Measurements from ENCODE around the gene PDE11A. TPM values are rescaled to one million over a fixed set of nuclear protein-coding genes. Genes with fewer than 3 reads are reported as not detected.
A peak's percentile ranks its signal among the peaks of the same experiment; 100 is the strongest.
"Not testable (repeated sequence)": the region's sequence is repeated elsewhere in the genome, so short reads cannot be mapped to it uniquely, and the experiment has no call there.

PDE11A gene
- total RNA-seq, 1 donor from 2014 or later: under 0.01 TPM

DNA sequence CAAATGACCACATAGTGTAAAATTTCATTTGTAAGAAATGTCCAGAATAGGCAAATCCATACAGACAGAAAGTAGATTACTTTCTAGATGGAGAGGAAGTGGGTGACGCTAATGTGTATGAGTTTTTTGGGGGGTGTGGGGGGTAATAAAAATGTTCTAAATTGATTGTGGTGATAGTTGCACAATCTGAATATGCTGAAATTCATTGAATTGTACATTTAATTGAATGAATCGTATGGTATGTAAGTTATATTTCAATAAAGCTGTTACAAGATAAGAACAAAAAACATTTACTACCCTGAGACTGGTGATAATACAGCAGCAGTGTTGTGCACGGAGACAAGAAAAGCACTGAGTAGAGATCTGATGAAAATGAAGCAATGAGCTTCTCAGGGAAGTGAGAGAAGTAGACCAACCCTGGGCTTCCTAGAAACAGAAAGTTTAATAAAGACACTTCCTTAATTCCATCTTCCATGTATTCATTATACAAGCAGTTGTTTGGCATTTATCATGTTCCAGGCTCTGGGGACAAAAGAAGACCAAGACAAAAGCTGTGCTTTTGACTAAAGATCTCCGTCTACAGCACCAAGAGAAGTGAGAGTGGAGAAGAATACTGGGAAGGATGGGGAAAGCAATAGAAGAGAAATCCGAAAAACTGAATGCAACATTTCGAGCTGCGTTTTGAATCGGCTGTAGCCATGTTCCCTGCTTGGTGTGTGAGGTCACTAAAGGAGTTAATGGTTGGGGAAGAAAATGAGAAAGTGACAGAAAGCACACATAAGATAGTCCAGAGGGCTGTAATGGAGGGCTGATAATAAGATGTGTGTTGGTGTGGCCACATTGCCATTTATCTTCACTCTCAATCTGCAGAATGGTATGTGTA is 1.8 kb upstream of the PDE11A start:
- peak in 1 of 2 donors; percentile 3 for DNase-seq (ENCODE audit: low read depth in 2 of 2)

DNA sequence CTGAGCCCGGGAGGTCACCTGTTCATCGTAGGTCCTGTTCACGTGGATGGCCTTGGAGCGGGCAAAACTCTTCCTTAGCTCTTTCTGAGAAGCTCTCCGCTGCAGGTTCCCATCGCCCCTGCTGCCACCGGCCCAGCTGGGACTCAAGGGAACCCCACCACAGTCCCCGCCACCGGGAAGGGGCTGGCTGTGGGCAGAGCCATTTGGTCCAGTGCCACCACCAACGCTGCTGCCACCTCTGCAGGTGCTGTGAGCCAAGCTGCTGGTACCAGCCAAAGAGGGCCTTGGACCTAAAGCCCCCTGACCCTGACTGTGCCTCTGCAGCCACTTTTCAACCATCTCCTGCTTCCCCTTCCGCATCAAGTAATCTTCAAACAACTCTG is 586 bp downstream of the PDE11A start:
- no peak for DNase-seq (ENCODE audit: low read depth in 2 of 2)

DNA sequence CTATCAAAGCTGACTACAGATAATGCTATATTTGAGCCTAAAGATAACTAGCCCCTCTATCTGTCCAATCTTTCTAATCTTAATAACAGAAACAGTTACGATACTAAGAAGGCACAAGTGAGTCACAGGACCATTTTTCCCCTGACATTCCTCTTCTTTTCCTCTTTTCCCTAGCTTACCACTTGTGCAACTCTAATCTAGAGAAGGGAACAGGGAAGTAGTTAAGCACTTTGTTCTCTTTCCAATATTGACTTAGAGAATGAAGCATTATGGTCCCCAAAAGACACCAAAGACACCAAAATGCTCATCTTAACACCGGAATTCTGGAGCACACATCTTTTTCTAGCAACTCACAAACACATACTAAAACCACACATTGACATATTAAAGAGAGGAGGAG is 1.8 kb downstream of the PDE11A start:
- no peak for DNase-seq (ENCODE audit: low read depth in 2 of 2)

DNA sequence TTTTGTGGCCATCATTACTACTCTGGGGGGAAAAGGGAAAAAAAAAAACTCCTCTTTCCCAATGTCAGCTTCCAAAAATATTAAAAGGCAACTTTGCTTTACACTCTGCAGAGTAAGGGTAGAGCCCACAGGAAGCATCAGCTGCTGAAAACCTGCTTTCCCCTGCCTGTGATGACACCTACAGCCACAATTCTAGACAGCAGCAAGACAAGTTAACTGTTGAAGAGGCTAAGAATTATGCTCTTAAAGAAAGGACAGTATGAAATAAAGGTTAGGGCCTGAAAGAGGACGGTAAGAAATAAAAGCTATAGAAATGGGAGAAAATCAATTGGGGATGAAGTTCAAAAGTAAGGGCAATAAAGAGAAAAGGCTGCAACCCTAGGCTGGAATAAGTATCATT is 3.0 kb downstream of the PDE11A start:
- DNase-seq (ENCODE audit: low read depth in 2 of 2): no peak

DNA sequence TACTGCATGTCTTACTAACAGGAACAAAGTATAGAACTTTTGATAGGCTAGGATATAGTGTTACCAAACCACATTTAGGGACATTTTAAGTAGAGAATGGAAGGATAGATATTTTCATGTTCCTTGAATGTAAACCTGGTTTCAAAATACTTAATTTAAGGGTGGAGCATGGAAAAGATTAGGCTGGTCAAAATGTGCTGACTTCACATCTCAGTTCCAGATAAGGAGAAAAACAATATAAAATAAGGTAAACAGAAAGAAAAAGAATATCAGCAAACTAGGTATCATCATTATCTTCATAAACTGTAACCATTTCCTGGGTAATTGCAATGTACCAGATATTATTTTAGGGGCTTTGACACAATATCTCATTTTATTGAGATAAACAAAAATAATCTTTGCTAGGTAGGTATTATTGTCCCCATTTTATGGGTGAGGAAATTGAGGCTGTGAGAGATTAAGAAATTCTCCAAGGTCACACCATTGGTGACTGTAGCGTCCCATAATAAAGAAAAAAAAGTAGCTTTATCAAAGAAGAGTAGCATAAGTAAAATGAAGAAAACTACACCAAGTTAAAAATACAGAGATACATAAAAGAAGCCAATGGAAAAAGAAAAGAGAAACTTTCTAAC is 3.6 kb downstream of the PDE11A start:
- no peak for DNase-seq (ENCODE audit: low read depth in 2 of 2)

DNA sequence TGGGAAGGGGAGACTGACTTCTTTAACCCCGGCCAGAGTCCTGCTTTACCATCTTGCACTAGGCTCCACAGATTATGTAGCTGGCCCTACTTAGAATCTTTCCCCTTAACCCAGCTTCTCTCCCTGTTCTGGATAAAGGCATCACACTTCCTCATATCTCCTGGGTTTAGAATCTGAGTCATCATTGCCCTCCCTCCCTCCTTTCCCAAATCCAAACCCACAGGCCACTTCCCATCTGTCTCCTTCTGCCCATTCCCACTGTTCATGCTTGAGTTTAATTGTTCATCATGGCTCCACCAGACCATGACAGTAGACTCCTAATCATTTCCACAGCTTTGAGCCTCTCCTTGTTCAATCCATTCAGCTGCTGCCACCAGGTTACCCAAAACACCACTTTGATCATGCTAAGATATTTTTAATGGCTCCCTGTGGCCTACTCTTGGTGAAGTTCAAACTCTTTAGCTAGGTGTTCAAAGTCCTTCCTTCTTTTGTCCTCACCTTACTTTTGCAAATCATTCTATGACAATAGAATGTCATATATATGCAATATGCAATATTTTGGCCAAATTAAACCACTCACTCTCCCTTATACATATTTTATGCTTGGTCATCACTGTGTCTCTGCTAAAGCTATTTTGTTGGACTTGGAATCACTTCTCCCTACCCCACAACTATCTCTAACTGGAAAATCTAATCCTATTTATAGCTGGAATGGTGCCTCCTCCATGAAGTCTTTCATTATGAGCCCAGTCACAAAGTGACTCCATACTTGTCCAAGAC is 5.5 kb downstream of the PDE11A start:
- DNase-seq (ENCODE audit: low read depth in 2 of 2): no peak

DNA sequence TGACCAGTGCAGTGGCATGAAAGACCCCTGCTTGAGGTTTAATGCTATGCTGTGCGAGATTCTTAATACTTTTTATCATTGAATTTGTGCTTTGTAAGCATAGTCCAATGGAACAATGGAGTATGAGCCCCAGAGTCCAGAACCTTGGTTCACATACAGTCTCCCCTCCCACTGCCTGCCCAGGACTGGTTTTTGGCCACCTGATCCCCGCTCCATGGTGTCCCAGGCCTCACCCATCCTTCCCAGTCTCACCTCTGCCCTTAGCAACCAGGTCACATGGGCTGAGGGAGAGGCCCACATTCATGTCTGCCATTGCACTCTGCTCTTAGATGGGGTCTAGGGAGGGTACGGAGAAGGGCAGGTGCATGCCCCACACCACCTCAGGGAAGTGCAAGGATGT is 6.3 kb downstream of the PDE11A start:
- no peak for DNase-seq (ENCODE audit: low read depth in 2 of 2)

DNA sequence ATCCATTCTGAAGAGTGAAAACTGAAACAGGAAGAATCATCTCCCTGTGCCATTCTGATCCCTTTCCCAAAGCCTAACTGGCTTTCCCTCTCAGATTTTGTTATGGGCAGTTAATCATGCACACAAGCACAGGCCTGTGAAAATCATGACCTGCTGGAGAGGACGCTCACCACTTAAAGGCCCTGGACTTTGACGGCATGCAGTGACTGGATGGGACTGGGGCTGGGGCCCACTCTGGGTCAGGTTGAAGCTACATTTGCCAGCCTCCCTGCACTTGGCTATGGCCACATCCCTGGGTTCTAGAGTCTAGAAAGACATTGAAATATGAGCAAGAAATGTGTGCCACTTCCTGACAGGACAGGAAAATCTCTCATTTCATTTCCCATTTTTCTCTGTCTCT is 12.9 kb downstream of the PDE11A start:
- no peak for DNase-seq (ENCODE audit: low read depth in 2 of 2)

DNA sequence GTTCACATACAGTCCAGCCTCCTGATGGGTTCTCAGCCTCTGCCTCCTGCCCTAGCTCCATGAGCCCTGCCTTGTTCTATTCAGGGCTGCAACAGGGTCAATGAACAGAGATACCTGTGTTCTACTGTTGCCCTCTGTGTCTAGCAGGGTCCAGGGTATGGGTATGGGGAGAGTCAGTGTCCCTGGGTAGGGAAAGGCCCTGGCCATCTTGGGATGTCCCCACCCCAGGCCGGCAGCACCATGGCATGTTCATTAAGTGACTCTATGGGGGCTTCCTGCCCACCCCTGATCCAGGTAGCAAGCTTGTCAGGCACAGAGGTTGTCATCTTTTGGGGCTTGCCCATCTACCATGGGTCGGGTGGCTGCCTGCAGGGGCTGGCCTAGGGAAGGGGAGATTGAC is 13.5 kb downstream of the PDE11A start:
- DNase-seq (ENCODE audit: low read depth in 2 of 2): no peak

DNA sequence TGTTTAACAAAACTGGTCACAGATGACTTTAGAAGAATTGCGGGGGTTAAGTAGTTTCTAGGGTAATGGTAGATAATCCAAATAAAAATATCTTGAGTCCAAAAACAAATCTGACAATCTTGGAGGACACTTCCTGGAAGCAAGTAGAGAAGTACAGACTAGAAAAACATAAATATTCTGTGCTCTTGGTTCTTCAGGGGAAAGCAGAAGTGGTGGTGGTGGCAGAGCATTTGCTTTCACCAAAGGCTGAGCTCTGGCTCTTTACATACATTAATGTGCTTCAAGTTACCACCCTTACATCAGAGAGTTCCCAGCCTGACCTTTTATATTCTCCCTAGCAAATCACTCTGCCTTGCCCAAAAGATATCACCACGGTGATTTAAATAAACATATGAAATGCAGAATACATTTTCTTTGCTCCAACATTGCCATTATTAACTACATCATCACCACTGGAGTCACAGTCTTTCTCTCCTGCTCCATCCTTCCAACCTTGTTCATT is 15.3 kb downstream of the PDE11A start:
- no peak for DNase-seq (ENCODE audit: low read depth in 2 of 2)

DNA sequence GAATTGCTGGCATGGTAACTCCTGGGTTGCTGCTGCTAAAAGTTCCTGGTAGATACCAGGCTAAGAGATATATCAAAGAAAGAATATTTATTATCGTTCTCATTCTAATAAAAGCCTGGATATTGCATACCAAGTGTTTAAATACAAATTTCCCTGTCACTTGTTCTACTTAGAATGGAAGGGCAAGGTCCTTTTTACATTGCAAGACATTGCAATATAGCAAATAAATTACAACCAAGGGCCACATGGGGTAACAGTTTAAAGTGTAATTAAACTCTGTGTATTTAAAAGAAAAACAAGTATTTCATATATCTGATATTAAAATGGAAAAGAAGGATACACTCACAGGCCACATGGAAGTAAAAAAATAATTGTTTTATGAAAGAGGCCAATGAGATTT is 16.2 kb downstream of the PDE11A start:
- no peak for DNase-seq (ENCODE audit: low read depth in 2 of 2)

DNA sequence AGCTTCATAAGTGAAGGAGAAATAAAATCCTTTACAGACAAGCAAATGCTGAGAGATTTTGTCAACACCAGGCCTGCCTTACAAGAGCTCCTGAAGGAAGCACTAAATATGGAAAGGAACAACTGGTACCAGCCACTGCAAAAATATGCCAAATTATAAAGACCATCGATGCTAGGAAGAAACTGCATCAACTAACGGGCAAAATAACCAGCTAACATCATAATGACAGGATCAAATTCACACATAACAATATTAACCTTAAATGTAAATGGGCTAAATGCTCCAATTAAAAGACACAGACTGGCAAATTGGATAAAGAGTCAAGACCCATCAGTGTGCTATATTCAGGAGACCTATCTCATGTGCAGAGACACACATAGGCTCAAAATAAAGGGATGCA is 21.3 kb downstream of the PDE11A start:
- DNase-seq (ENCODE audit: low read depth in 2 of 2): not testable (repeated sequence)

DNA sequence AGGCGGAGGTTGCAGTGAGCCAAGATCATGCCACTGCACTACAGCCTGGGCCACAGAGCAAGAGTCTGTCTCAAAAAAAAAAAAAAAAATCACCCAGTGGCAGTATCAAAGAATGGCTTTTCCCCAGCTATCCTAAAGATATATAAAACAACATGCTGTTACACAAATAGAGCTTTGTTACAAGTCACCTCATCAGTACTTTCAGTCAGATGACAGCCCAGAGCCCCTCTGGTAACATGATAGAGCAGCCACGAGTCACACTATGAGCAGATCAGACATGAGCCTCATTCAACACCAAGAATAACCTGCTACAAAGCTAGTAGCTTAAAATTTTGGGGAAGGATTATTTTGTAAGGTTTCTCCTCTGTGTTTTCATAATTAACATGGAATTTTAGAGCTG is 25.2 kb downstream of the PDE11A start:
- no peak for DNase-seq (ENCODE audit: low read depth in 2 of 2)

DNA sequence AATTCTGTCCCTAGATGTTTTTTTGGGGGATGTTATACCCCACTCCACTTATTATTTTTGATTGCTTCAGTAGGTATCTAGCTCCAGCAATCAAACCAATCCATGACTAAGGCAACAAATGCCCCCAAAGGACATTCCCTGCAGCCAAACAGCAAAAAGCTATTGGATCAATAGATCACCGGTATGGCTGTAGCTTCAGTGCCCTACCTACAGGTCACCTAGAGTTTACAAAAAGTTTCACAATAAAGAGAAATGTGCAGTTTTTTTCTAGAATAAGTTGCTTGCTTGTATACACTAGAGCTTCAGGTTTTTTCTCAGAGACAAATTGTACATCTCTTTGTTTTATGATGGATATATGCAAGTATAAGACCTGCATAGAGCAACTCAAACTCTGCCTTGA is 27.7 kb downstream of the PDE11A start:
- DNase-seq (ENCODE audit: low read depth in 2 of 2): no peak

DNA sequence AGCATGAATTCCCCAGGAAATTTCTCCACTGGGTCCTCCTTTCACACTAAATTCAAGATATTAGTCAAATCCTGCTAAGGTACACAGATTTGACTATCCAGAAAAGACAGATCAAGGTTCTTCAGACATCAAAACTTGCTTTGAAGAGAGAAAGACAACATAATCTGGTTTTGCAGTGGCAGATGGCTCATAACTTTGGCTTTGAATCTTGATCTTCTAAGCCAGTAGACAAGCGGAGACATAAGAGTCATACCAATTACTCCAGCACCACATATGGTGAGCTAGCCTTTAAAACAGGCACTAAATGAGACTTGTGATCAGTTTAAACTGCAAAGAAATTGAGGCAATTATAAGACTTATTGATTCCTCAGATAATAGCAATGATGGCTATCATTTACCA is 29.3 kb downstream of the PDE11A start:
- DNase-seq (ENCODE audit: low read depth in 2 of 2): no peak

DNA sequence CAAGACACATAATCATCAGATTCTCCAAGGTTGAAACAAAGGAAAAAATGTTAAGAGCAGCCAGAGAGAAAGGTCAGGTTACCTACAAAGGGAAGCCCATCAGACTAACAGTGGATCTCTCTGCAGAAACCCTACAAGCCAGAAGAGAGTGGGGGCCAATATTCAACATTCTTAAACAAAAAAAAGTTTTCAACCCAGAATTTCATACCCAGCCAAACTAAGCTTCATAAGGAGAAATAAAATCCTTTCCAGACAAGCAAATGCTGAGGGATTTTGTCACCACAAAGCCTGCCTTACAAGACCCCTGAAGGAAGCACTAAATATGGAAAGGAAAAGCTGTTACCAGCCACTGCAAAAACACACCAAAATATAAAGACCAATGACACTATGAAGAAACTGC is 39.0 kb downstream of the PDE11A start:
- not testable (repeated sequence) for DNase-seq (ENCODE audit: low read depth in 2 of 2)

DNA sequence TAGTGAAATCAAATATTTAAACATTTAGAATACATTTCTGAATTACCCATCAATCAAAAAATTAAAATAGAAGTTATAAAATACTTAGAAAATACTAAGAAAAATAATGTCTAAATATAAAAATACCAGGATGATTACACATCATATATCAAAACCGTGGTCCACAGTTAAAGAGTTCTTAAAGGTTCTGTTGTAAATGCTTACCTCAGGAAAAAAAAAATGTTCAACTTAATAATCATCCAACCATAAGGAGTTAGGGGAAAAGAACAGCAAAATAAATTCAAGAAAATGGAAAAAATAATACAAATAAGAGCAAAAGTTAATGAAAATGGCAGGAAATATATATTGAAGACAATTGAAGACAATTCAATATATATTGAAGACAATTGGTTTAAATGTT is 43.2 kb downstream of the PDE11A start:
- DNase-seq (ENCODE audit: low read depth in 2 of 2): no peak

DNA sequence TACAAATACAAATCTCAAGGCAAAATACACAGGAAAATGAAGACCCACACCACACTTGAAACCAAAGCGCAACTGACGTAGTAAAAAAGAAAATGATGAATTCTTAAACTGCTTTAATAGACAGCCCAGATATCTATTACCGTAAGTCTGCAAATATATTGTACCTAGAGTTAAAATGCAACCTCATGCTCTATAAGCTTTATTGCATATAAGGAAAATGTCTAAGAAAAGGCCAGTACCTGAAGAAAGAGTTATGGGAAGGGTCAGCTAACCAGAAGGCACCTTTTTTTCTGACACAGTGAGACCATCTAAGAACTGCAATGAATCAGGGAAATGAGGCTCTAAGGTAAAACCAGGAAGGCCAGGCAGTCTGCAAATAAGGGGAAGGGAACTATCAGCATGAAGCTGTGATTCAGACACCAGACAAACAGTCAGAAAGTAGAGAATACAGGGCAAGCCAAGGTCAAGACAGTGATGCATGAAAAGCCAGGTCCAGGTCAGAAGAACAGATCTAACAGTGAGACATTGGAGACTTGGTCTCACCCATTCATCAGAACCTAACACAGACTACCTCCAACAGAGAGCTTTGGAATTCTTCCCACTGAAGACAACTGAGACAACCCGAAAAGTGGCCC is 46.9 kb downstream of the PDE11A start:
- DNase-seq (ENCODE audit: low read depth in 2 of 2): no peak

DNA sequence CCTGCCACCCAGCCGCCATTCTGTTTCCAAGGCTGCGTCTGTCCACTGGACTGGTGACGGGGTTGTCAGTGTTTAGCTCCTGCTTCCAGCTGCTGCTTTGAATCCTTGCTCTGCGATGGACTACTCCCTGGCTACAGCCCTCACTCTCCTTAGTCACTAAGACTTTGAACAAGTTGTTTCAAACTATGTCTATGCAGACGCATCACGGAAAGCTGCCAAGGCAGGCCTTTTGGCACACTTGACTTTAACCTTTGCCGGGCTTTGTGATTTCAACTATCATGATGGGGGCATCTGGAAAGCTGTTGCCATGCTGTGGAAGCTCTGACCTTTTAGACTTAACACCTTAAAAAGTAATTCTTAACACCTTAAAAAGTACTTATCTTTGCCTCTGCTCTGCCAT is 54.4 kb downstream of the PDE11A start:
- no peak for DNase-seq (ENCODE audit: low read depth in 2 of 2)

DNA sequence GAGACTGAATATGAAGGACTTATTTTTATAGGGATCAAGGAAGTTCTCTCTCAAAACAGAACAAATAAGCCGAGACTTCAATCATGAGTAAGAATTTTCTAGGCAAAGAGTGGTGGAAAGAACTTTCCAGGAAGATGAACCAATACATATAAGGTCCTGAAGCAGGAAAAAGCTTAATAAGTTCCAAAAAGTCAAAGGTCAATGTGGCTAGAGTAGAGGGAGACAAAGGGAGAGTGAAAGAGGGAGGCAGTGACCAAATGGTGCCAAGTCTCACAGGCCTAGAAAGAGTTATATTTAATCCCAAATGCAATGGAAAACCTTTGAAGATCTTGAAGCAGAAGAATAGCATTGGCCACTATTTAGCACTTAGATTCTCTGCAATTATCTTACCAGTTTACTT is 56.0 kb downstream of the PDE11A start:
- DNase-seq (ENCODE audit: low read depth in 2 of 2): no peak

DNA sequence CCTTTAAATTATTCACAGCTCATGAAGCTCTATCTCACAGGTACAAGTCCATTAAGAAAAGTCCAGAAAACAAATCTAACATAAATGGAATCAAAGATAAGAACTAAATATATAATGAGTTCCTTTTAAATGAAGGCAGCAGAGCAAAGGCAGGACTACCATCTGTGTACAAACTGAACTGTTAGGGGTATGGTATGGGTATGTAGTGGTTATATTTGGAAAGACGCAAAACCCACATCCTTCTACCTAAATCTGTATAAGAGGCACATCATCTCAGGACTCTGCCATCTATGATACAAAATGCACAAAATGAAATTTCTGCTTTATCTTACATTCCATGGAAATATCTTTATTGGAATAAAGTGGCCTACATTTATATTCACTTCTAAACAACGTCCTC is 59.9 kb downstream of the PDE11A start:
- no peak for DNase-seq (ENCODE audit: low read depth in 2 of 2)

DNA sequence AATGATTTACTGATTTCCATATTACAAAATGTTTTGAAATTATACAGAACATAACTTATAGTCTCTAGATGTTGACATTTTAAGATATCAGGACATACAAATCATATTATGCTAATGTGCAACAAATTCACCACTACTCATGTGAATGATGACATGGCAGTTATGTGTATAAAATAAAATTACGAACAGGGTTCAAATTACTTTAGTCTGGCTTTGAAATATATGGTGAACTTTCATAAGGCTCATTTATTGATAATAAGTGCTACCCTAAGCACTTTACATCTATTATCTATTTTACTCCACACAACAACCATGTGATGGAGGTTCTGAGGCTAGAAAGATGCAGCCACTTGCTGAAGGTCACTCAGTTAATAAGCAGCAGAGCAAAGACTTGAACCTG is 62.8 kb downstream of the PDE11A start:
- DNase-seq (ENCODE audit: low read depth in 2 of 2): no peak
